ENCODE results near the gene TCF12. TPM values are rescaled to one million over a fixed set of nuclear protein-coding genes. Genes with fewer than 3 reads are reported as not detected.
A peak's percentile ranks its signal among the peaks of the same experiment; 100 is the strongest.

The TCF12 gene
- total RNA-seq, 1 donor from 2014 or later = 207 TPM

DNA sequence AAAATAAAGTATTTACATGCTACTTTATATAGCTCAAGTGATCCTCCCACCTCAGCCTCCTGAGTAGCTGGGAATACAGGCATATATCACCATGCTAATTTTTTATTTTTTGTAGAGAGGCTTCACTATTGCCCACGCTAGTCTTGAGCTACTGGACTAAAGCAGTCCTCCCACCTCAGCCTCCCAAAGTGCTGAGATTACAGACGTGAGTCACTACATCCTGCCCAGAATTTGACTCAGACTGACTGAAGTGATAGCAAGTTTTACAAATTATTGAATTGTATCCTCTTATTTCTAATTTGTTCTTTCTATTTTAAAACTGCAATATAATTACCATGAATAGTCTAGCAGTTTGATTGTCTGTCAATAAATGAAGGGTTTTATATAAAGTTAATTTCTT, 247.5 kb downstream of the TCF12 start:
- Mint-ChIP-seq H3K36me3 (ENCODE audit: low read depth) (peaks cover 7% of the 10 kb centered on the region), H3K9me3 (no peaks in the 10 kb centered on the region), H3K4me3 (no peak overlapping the region), H3K27ac (ENCODE audit: unreplicated experiment) (no peak overlapping the region), H3K27me3 (ENCODE audit: low read depth) (no peaks in the 10 kb centered on the region), H3K4me1 (no peaks in the 10 kb centered on the region)
- no peak for DNase-seq (ENCODE audit: low read depth, low spot score)
- TF ChIP-seq, protein P1, sequence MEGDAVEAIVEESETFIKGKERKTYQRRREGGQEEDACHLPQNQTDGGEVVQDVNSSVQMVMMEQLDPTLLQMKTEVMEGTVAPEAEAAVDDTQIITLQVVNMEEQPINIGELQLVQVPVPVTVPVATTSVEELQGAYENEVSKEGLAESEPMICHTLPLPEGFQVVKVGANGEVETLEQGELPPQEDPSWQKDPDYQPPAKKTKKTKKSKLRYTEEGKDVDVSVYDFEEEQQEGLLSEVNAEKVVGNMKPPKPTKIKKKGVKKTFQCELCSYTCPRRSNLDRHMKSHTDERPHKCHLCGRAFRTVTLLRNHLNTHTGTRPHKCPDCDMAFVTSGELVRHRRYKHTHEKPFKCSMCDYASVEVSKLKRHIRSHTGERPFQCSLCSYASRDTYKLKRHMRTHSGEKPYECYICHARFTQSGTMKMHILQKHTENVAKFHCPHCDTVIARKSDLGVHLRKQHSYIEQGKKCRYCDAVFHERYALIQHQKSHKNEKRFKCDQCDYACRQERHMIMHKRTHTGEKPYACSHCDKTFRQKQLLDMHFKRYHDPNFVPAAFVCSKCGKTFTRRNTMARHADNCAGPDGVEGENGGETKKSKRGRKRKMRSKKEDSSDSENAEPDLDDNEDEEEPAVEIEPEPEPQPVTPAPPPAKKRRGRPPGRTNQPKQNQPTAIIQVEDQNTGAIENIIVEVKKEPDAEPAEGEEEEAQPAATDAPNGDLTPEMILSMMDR (conservative IDR thresholded peaks at IDR 0.05) = no peak

DNA sequence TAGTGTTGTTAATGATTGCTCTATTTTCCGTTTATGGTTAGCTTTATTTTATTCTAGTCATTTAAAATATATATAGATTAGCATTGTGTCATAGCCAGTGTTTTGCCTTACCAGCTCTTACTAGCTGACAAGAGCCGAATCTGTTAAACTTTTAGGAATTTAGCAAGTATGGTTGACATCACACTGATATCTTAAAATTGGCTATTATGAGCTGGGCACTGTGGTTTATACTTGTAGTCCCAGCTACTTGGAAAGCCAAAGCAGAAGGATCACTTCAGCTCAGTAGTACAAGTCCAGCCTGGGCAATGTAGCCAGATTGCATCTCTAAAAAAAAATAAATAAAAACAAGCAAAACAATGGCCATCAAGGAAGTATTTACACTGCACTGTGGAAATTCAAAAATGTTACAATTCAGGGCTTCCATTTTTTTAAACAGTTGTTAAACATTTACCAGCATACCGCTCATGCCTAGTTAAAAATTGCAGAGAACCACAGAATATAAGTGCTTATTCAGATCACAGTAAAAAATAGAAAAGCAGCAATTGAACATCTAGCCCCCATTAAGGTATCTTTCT, 249.5 kb downstream of the TCF12 start:
- no peak for DNase-seq (ENCODE audit: low read depth, low spot score)
- H3K4me3 Mint-ChIP-seq = no peak overlapping the region
- H3K4me1 Mint-ChIP-seq = no peaks in the 10 kb centered on the region
- no peak overlapping the region for H3K27ac Mint-ChIP-seq (ENCODE audit: unreplicated experiment)
- H3K36me3 Mint-ChIP-seq (ENCODE audit: low read depth) = peaks cover 15% of the 10 kb centered on the region
- H3K9me3 Mint-ChIP-seq = no peaks in the 10 kb centered on the region
- TF ChIP-seq, protein P1 (conservative IDR thresholded peaks at IDR 0.05) = no peak
- no peaks in the 10 kb centered on the region for H3K27me3 Mint-ChIP-seq (ENCODE audit: low read depth)

DNA sequence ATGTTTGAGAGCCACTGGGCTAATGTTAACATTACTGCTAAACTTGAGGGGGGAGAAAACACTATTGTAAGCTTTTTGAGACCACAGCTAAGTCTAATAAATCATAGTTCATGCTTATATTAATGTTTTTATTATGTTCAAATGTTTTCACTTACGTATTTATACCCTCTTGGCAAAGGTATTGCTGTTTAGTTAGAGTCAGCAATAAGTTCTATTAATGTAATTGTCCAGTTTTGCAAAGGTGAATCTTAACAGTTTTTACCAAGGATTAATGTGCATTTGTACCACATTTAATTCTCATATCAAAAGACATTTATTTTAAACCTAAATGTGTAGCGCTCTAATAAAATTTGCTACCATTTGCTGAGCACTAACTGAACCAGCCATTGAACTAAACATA, 251.2 kb downstream of the TCF12 start:
- Mint-ChIP-seq H3K36me3 (ENCODE audit: low read depth) (peaks cover 16% of the 10 kb centered on the region), H3K27ac (ENCODE audit: unreplicated experiment) (no peak overlapping the region), H3K9me3 (no peaks in the 10 kb centered on the region), H3K27me3 (ENCODE audit: low read depth) (no peaks in the 10 kb centered on the region), H3K4me3 (no peak overlapping the region), H3K4me1 (no peaks in the 10 kb centered on the region)
- TF ChIP-seq, protein P1 (conservative IDR thresholded peaks at IDR 0.05) = no peak
- DNase-seq (ENCODE audit: low read depth, low spot score) = no peak

DNA sequence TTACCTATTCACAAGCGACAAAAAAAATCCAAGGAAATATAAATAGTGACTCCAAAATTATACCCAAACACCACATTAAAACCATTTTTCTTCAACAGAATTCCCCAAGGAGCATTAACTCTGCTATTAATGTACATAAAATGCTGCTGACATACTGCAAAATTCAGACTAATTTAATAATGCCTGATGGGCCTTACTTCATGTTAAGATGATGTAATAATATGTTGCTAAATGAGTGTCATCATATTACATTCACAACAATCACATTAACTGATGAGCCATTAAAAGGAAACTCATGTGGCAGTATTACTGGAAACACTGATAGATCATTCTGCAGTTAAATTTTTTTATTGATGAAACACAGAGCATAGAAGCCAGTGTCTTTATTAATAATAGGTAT, 253.0 kb downstream of the TCF12 start:
- no peak for DNase-seq (ENCODE audit: low read depth, low spot score)
- no peak overlapping the region for H3K27ac Mint-ChIP-seq (ENCODE audit: unreplicated experiment)
- peaks cover 14% of the 10 kb centered on the region for H3K36me3 Mint-ChIP-seq (ENCODE audit: low read depth)
- no peak overlapping the region for H3K4me3 Mint-ChIP-seq
- no peaks in the 10 kb centered on the region for H3K9me3 Mint-ChIP-seq
- TF ChIP-seq, protein P1 (conservative IDR thresholded peaks at IDR 0.05) = no peak
- peaks cover 3% of the 10 kb centered on the region for H3K4me1 Mint-ChIP-seq
- H3K27me3 Mint-ChIP-seq (ENCODE audit: low read depth) = no peaks in the 10 kb centered on the region

DNA sequence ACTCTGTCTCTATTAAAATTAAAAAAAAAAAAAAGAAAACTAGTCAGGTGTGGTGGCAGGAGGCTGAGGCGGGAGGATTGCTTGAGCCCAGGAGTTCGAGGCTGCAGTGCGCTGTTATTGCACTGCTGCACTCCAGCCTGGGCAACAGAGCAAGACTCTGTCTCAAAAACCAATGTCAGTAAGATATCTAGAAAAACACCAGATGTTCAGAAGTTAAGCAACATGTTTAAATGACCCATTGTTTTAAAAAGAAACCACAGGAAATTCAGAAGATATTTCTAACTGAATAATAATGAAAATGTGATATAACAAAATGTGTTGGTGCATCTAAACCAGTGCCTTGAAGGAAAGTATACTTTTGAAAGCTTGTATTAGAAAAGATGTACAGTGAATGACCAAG, 254.5 kb downstream of the TCF12 start:
- TF ChIP-seq, protein P1 (conservative IDR thresholded peaks at IDR 0.05) = no peak
- H3K27ac Mint-ChIP-seq (ENCODE audit: unreplicated experiment) = peak overlapping the region; percentile 45
- H3K4me1 Mint-ChIP-seq = peaks cover 11% of the 10 kb centered on the region
- H3K27me3 Mint-ChIP-seq (ENCODE audit: low read depth) = no peaks in the 10 kb centered on the region
- H3K36me3 Mint-ChIP-seq (ENCODE audit: low read depth) = peaks cover 19% of the 10 kb centered on the region
- H3K9me3 Mint-ChIP-seq = no peaks in the 10 kb centered on the region
- no peak for DNase-seq (ENCODE audit: low read depth, low spot score)
- no peak overlapping the region for H3K4me3 Mint-ChIP-seq
